SIG-M5 (cell line): ENCODE data around the gene IFT122.

Experiments
- DNase-seq: peaks from one replicate; lab custom pipeline; 2025; lab: John Stamatoyannopoulos, UW

The IFT122 gene

GRCh38 chr3:129435367-129435766 lies 4.7 kb upstream of the IFT122 start:
- no peak for DNase-seq

- peak; percentile 21 for DNase-seq
Measured at GRCh38 chr3:129439226-129439816, 703 bp upstream of the IFT122 start.

GRCh38 chr3:129440618-129441190 lies 680 bp downstream of the IFT122 start:
- DNase-seq: no peak

DNA sequence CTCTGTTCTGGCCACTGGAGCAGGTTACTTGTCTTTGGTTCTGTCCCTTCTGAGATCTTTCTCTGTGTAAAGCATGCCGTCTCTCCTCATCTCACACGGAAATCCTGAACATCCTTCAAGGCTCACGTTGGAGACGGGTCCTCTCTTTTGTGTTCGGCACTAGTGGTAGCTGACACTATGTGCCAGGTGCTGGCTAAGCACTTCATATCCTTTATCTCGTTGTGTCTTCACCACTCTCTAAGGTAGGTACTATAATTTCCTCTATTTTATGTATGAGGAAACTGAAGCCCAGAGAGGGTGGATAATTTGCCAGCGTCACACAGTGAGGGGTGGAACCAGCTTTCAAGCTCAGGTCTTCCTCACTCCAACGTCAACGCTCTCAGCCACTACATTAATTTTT lies 1.2 kb downstream of the IFT122 start:
- no peak for DNase-seq

DNA sequence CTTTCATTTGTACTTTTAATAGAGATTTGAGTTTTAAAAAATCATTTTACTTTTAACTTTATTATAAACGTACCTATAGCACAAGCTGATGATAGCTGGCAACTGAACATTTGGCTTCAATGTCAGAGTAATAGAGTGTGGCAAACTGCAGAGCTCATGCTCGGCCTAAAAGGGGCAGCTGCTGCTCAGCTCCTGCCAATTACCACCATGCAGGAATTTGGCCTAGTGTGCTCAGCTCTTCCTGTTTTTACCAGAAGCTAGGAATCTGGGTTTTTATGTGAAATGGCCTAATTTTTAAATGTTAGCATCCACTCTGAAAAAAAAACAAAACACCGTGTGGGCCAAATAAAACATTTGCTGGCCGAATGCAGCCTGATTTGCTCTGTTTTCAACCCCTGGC lies 1.8 kb downstream of the IFT122 start:
- no peak for DNase-seq

DNA sequence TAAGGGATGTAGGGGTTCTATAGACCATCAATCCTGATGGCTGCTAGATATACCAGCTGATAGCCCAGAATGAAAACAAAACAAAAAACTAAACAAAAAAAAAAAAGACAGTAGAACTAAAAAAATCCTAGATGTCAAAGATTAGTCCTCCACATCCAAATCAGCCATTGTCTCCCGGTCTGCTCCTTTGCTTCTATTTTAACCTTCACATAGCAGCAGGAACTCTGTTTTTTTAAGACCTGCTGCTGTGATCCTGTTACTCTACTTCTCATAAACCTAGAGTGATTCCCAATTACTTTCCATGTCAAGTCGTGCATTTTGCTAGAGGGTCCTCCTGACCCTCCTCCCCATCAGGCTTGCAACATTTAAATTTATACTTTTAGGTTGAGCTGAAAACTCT lies 2.5 kb downstream of the IFT122 start:
- DNase-seq: no peak

DNA sequence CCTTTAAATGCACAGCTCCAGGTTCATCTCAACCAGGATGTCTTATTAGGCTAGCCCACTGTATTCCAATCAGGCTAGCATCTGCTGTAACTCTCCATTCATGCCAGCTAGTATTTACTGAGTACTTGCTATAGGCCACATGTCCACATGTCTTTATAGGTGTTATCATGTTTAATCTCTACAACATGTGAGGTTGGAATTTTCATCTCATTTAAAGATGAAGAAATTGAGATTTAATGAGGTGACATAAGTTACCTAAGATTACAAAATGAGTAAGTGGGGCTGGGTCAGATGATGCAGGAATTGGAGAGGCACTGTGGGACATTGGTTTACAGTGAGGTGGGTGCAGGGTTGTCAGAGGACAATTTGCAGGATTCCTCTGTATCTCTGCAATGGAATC lies 2.9 kb downstream of the IFT122 start:
- no peak for DNase-seq

- no peak for DNase-seq
Measured at GRCh38 chr3:129445471-129445870, 5.4 kb downstream of the IFT122 start.

- DNase-seq: no peak
Measured at GRCh38 chr3:129446926-129447325, 6.9 kb downstream of the IFT122 start.

- no peak for DNase-seq
Measured at GRCh38 chr3:129448186-129448895, 8.3 kb downstream of the IFT122 start.

DNA sequence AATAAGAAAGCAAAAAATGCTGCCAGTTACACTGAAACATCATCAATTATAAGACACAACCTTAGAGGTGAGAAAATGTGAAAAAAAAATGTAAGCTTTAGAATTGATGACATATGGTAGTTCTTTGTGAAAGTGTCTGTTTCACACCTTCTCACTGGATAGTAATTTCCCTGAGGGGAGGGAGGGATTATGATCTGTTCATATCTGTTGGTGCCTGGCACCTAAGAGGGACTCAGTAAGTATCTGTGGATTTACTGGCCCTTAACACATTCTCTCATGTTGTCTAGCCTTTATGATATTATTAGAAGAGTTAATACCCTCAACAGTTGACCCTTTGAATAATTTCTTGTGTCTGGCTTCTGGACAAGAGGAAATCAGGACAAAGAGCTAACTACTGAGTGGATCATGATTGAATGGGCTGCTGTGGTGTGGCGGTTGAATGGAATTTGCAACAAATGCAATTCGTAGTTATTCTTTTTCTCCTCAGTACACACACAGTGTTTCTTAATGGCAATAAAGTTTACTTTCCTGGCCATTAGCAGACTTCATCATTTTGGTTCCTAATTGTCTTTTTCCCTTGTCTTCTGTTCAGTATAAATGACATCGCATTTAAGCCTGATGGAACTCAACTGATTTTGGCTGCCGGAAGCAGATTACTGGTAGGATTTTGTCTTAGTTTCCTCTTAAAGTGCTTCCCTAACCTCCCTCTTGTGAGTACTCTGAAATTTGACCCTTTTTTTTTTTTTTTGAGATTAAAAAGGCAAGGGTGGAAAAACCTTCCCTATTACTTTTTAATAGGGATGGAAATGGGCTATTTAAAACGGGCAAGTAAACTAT lies 9.5 kb downstream of the IFT122 start:
- DNase-seq: no peak

GRCh38 chr3:129453732-129454131 lies 13.7 kb downstream of the IFT122 start:
- no peak for DNase-seq

GRCh38 chr3:129460155-129460554 lies 20.1 kb downstream of the IFT122 start:
- DNase-seq: no peak

DNA sequence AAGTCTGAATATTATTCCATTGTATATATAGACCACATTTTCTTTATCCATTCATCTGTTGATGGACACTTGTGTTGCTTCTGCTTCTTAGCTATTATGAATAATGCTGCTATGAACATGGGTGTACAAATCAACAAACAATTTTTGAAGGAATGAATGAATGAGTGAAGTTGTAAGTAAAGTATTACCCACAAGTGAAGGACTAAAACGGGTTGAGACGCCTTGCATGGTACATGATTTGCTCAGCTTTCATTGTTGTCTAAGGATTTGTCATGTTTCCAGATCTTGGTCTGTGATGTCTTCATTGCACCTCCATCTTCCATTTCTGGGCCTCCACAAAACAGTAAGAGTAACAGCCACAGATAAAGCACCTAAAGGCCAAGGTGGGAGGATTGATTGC lies 20.5 kb downstream of the IFT122 start:
- DNase-seq: no peak

GRCh38 chr3:129461022-129461421 lies 21.0 kb downstream of the IFT122 start:
- DNase-seq: no peak

GRCh38 chr3:129461461-129462146 lies 21.6 kb downstream of the IFT122 start:
- no peak for DNase-seq

- DNase-seq: no peak
Measured at GRCh38 chr3:129462361-129462968, 22.4 kb downstream of the IFT122 start.

DNA sequence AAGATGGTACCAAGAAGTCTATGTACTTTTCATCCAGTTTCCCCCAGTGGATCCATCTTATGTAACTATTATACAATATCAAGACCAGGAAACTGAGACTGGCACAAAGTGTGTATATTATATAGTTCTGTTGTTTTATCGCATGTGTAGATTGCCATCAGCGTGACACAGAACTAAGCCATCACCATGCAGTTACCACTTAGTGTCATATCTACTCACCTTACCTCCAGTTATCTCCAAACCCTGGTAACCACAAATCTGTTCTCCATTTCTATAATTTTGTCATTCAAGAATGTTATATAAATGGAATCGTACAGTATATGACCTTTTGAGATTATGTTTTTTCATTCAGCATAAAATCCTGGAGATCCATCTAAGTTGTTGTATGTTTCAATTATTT lies 23.1 kb downstream of the IFT122 start:
- DNase-seq: no peak

DNA sequence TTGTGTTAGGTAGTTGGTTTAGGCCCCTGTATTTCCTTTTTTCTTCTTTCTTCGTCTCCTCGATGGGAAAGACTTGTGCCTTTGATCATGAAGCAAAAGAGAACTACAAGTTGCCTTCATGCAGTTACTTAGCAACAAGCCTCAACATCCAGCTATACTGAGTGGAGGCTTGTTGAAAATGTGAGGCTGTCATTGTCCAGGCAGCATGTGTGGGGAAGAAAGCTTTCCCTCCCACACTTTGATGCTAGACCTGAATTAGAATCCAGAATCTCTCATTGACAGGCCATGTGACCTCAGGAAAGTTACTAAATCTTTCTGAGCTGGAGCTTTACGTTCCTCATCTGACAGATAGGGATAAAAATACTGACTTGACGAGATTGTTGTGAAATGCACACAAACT lies 23.7 kb downstream of the IFT122 start:
- no peak for DNase-seq

DNA sequence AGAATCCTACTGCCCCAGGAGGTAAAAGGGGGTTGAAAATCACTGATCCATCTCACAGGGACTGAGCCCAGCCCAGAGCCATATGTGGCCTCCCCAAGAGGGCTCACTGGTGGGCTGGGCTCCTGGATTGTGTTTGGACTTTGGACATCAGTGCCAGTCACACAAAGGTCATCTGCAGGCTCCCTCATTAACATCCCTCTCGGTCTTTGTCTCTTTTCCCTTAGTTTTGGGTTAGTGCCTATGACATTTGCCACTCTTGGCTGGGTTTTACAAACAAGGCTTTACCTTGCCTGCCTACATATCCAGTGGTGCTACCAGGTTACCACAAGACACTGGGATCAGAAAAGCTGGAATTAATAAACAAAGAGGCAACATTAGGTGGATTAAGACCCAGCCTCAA lies 27.9 kb downstream of the IFT122 start:
- no peak for DNase-seq

GRCh38 chr3:129469026-129469425 lies 29.0 kb downstream of the IFT122 start:
- DNase-seq: no peak

GRCh38 chr3:129470861-129471260 lies 30.8 kb downstream of the IFT122 start:
- no peak for DNase-seq
